Measurements from ENCODE around the gene CCDC27.

Gene CCDC27

DNA sequence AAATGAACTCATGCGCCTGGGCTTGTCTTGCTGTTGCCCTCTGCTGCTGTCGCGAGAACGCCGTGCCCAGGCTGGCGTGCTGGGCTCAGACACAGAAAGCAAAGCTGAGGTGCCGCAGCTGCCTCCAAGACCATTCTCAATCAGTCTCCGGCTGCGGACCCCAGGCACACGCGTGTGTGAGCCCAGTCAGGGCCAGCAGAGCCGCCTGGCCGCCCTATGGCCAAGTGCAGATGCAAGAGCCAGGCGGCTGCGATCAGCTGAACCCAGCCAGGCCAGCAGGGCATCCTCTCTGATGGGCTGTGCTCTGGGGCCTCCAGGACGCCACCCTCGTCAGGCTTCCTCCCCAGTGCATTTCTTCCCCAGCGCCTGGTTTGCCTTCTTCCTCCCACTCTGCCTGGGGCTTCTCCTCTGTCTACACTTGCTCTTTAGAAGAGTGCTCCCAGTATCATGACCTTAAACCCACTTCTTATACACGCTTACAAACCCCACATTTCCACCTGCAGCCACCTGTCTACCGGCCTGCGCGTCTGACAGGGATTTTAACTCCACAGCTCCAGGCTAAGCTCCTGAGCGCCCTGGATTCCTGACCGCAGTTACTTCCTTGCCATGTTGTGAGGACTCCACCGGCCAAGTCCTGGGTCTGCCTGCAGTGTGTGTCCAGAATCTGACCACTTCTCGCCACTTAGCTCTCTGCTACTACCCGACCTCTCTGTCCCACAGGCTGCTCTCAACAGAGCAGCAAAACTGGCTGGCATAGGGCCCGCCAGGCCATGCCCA is 65.8 kb downstream of the CCDC27 start:
- no peak for DNase-seq (ENCODE audit: low spot score)

- no peak for DNase-seq (ENCODE audit: low spot score)
These were observed 67.5 kb downstream of the CCDC27 start for GRCh38 chr1:3819771-3820200.

GRCh38 chr1:3820316-3820715 is 68.1 kb downstream of the CCDC27 start:
- no peak for DNase-seq (ENCODE audit: low spot score)

GRCh38 chr1:3821004-3821403 is 68.8 kb downstream of the CCDC27 start:
- DNase-seq (ENCODE audit: low spot score): no peak

Small RNA genes within 50 kb of the gene (small RNA-seq; reads per million reads assigned to genes)
- gene RF02197: 0 reads per million in 2 experiments
- 0 to 0.09 reads per million in 2 experiments for gene RN7SL574P

Data from SK-N-DZ (cell line).